HG02759 (cell line): ENCODE results near the gene HOMER3.

Experiments
- ATAC-seq: cut with Tn5 transposase; IDR thresholded peaks from one replicate; pipeline ENCODE4 v1.9.1; 2021; ENCODE audit warnings: mild to moderate bottlenecking, moderate library complexity; ENCODE audit not compliant: unreplicated experiment

The HOMER3 gene

GRCh38 chr19:18883526-18884304 lies 57.3 kb downstream of the HOMER3 start:
- no peak for ATAC-seq

GRCh38 chr19:18881491-18881890 lies 59.5 kb downstream of the HOMER3 start:
- ATAC-seq, result no peak

GRCh38 chr19:18879579-18880373 lies 61.2 kb downstream of the HOMER3 start:
- no peak for ATAC-seq
